ENCODE measurements around the gene PNPLA5.
"Not testable (repeated sequence)": the region's sequence is repeated elsewhere in the genome, so short reads cannot be mapped to it uniquely, and the experiment has no call there.

Gene PNPLA5

DNA sequence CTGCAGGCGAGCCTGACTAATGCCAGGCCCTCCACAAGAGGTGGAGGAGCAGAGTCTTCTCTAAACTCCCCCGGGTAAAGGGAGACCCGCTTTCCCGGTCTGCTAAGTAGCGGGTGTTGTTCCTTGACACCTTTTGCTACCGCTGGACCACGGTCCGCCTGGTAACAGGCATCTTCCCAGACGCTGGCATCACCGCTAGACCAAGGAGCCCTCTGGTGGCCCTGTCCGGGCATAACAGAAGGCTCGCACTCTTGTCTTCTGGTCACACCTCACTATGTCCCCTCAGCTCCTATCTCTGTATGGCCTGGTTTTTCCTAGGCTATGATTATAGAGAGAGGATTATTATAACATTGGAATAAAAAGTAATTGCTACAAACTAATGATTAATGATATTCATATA, 12.6 kb upstream of the PNPLA5 start:
- H3K4me3 ChIP-seq (ENCODE audit: low read length, poor library complexity, severe bottlenecking); H3K9me2 ChIP-seq (replicated peaks; ENCODE audit: low read depth, low read length); H3K4me2 ChIP-seq (ENCODE audit: low read depth, low read length, poor library complexity, severe bottlenecking); H3K36me3 ChIP-seq (ENCODE audit: insufficient read depth, low read length); H4K20me1 ChIP-seq (ENCODE audit: insufficient read depth, low read length, poor library complexity, severe bottlenecking); H3K4me1 ChIP-seq (ENCODE audit: insufficient read depth, low read length, poor library complexity, severe bottlenecking); H3K9me3 ChIP-seq (ENCODE audit: insufficient read depth, low read depth, low read length); H3K79me2 ChIP-seq (ENCODE audit: insufficient read depth, low read length); H3K27me3 ChIP-seq (ENCODE audit: insufficient read depth, low read length, poor library complexity, severe bottlenecking); H2AFZ ChIP-seq (ENCODE audit: low read length); H3F3A ChIP-seq (ENCODE audit: low read depth); H3K9ac ChIP-seq (ENCODE audit: low read depth, low read length, poor library complexity, severe bottlenecking): not testable (repeated sequence)
- TF ChIP-seq, protein P1, sequence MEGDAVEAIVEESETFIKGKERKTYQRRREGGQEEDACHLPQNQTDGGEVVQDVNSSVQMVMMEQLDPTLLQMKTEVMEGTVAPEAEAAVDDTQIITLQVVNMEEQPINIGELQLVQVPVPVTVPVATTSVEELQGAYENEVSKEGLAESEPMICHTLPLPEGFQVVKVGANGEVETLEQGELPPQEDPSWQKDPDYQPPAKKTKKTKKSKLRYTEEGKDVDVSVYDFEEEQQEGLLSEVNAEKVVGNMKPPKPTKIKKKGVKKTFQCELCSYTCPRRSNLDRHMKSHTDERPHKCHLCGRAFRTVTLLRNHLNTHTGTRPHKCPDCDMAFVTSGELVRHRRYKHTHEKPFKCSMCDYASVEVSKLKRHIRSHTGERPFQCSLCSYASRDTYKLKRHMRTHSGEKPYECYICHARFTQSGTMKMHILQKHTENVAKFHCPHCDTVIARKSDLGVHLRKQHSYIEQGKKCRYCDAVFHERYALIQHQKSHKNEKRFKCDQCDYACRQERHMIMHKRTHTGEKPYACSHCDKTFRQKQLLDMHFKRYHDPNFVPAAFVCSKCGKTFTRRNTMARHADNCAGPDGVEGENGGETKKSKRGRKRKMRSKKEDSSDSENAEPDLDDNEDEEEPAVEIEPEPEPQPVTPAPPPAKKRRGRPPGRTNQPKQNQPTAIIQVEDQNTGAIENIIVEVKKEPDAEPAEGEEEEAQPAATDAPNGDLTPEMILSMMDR (conservative IDR thresholded peaks at IDR 0.05; ENCODE audit: low read length), result peak; percentile 37

- H3K27me3 ChIP-seq (ENCODE audit: insufficient read depth, low read length, poor library complexity, severe bottlenecking); H3K9ac ChIP-seq (ENCODE audit: low read depth, low read length, poor library complexity, severe bottlenecking); H2AFZ ChIP-seq (ENCODE audit: low read length); H3K4me3 ChIP-seq (ENCODE audit: low read length, poor library complexity, severe bottlenecking); H3K79me2 ChIP-seq (ENCODE audit: insufficient read depth, low read length); H4K20me1 ChIP-seq (ENCODE audit: insufficient read depth, low read length, poor library complexity, severe bottlenecking); H3F3A ChIP-seq (ENCODE audit: low read depth); H3K4me2 ChIP-seq (ENCODE audit: low read depth, low read length, poor library complexity, severe bottlenecking); H3K9me2 ChIP-seq (replicated peaks; ENCODE audit: low read depth, low read length); H3K36me3 ChIP-seq (ENCODE audit: insufficient read depth, low read length); H3K4me1 ChIP-seq (ENCODE audit: insufficient read depth, low read length, poor library complexity, severe bottlenecking); H3K9me3 ChIP-seq (ENCODE audit: insufficient read depth, low read depth, low read length): not testable (repeated sequence)
These were observed 11.2 kb upstream of the PNPLA5 start for GRCh38 chr22:43903033-43903432.

- no peaks in the 10 kb centered on the region for H4K20me1 ChIP-seq (ENCODE audit: insufficient read depth, low read length, poor library complexity, severe bottlenecking)
- no peak overlapping the region for H3K4me2 ChIP-seq (ENCODE audit: low read depth, low read length, poor library complexity, severe bottlenecking)
- H2AFZ ChIP-seq (ENCODE audit: low read length), result no peak overlapping the region
- no peaks in the 10 kb centered on the region for H3K4me1 ChIP-seq (ENCODE audit: insufficient read depth, low read length, poor library complexity, severe bottlenecking)
- H3K9ac ChIP-seq (ENCODE audit: low read depth, low read length, poor library complexity, severe bottlenecking), result no peak overlapping the region
- no peaks in the 10 kb centered on the region for H3K36me3 ChIP-seq (ENCODE audit: insufficient read depth, low read length)
- TF ChIP-seq EZH2phosphoT487 (IDR thresholded peaks at IDR 0.05; ENCODE audit: borderline replicate concordance), result no peak
- TF ChIP-seq, protein P1 (conservative IDR thresholded peaks at IDR 0.05; ENCODE audit: low read length), result no peak
- no peaks in the 10 kb centered on the region for H3F3A ChIP-seq (ENCODE audit: low read depth)
- no peak overlapping the region for H3K4me3 ChIP-seq (ENCODE audit: low read length, poor library complexity, severe bottlenecking)
- H3K9me2 ChIP-seq (replicated peaks; ENCODE audit: low read depth, low read length), result no peaks in the 10 kb centered on the region
- H3K27me3 ChIP-seq (ENCODE audit: insufficient read depth, low read length, poor library complexity, severe bottlenecking), result no peaks in the 10 kb centered on the region
- no peaks in the 10 kb centered on the region for H3K9me3 ChIP-seq (ENCODE audit: insufficient read depth, low read depth, low read length)
- no peaks in the 10 kb centered on the region for H3K79me2 ChIP-seq (ENCODE audit: insufficient read depth, low read length)
These were observed 10.3 kb upstream of the PNPLA5 start for GRCh38 chr22:43901976-43902643.

- no peaks in the 10 kb centered on the region for H3K79me2 ChIP-seq (ENCODE audit: insufficient read depth, low read length)
- no peaks in the 10 kb centered on the region for H4K20me1 ChIP-seq (ENCODE audit: insufficient read depth, low read length, poor library complexity, severe bottlenecking)
These were observed 8.4 kb upstream of the PNPLA5 start for GRCh38 chr22:43900206-43900605.

More at GRCh38 chr22:43900206-43900605, 8.4 kb upstream of the PNPLA5 start:
- H3K4me3 ChIP-seq (ENCODE audit: low read length, poor library complexity, severe bottlenecking), result no peak overlapping the region
- no peaks in the 10 kb centered on the region for H3K36me3 ChIP-seq (ENCODE audit: insufficient read depth, low read length)
- H3K9ac ChIP-seq (ENCODE audit: low read depth, low read length, poor library complexity, severe bottlenecking), result no peak overlapping the region
- TF ChIP-seq, protein P1 (conservative IDR thresholded peaks at IDR 0.05; ENCODE audit: low read length), result no peak
- no peak for TF ChIP-seq EZH2phosphoT487 (IDR thresholded peaks at IDR 0.05; ENCODE audit: borderline replicate concordance)
- no peaks in the 10 kb centered on the region for H3K9me3 ChIP-seq (ENCODE audit: insufficient read depth, low read depth, low read length)
- no peak overlapping the region for H3K4me2 ChIP-seq (ENCODE audit: low read depth, low read length, poor library complexity, severe bottlenecking)
- no peaks in the 10 kb centered on the region for H3F3A ChIP-seq (ENCODE audit: low read depth)
- H2AFZ ChIP-seq (ENCODE audit: low read length), result no peak overlapping the region
- no peaks in the 10 kb centered on the region for H3K27me3 ChIP-seq (ENCODE audit: insufficient read depth, low read length, poor library complexity, severe bottlenecking)
- H3K9me2 ChIP-seq (replicated peaks; ENCODE audit: low read depth, low read length), result no peaks in the 10 kb centered on the region
- no peaks in the 10 kb centered on the region for H3K4me1 ChIP-seq (ENCODE audit: insufficient read depth, low read length, poor library complexity, severe bottlenecking)

Data from Loucy (cell line).